Activated CD4-positive, alpha-beta T cell treated with anti-CD3 and anti-CD28 coated beads, Interleukin-2, amount 10 ng/mL, durations not matched to agents 24 days and 14 days (primary cell): ENCODE data around the gene TOPBP1. TPM values are rescaled to one million over a fixed set of nuclear protein-coding genes. Genes with fewer than 3 reads are reported as not detected.

Experiments
- DNase-seq: peaks from one replicate; pipeline ENCODE4 v3.0.0; 2022
- H3K27ac Mint-ChIP-seq: one replicate; pipeline ENCODE4 v1.8.0; 2022; ENCODE audit warnings: mild to moderate bottlenecking, mixed read lengths
- H3K27me3 Mint-ChIP-seq: one replicate; pipeline ENCODE4 v1.8.0; 2022; ENCODE audit warnings: mixed read lengths
- H3K36me3 Mint-ChIP-seq: one replicate; pipeline ENCODE4 v1.8.0; 2022; ENCODE audit warnings: low read depth, mild to moderate bottlenecking, mixed read lengths
- H3K4me1 Mint-ChIP-seq: one replicate; pipeline ENCODE4 v1.8.0; 2021; ENCODE audit warnings: mixed read lengths
- H3K4me3 Mint-ChIP-seq: one replicate; pipeline ENCODE4 v1.8.0; 2022; ENCODE audit warnings: mild to moderate bottlenecking, moderate library complexity, mixed read lengths
- H3K9me3 Mint-ChIP-seq: one replicate; pipeline ENCODE4 v1.8.0; 2021; ENCODE audit warnings: mixed read lengths
- intact Hi-C: fragments of 100-400 bp; cut with micrococcal nuclease; formaldehyde crosslinking; loops from one replicate; pipeline ENCODE4 v1.15.1; 2023
- total RNA-seq: library from RNA; stranded (reverse); gene quantifications from 2 replicates; pipeline ENCODE4 v1.2.3, GENCODE V29; 2022

Gene TOPBP1
- total RNA-seq, 1 donor from 2014 or later = 97.9 TPM

DNA sequence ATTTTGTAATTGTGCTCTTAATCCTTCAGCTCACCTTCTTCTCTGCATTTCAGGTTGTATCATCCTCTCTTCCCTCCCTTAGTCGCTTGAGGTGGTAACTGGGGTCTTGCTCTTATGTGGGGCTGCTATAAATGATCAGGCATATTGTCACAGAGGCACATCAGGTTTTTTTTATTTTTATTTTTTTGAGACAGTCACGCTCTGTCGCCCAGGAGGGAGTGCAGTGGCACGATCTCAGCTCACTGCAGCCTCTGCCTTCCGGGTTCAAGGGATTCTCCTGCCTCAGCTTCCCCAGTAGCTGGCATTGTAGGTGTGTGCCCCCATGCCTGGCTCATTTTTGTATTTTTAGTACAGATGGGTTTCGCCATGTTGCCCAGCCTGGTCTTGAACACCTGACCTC, 78.3 kb downstream of the TOPBP1 start:
- intact Hi-C loops = no loop called here

DNA sequence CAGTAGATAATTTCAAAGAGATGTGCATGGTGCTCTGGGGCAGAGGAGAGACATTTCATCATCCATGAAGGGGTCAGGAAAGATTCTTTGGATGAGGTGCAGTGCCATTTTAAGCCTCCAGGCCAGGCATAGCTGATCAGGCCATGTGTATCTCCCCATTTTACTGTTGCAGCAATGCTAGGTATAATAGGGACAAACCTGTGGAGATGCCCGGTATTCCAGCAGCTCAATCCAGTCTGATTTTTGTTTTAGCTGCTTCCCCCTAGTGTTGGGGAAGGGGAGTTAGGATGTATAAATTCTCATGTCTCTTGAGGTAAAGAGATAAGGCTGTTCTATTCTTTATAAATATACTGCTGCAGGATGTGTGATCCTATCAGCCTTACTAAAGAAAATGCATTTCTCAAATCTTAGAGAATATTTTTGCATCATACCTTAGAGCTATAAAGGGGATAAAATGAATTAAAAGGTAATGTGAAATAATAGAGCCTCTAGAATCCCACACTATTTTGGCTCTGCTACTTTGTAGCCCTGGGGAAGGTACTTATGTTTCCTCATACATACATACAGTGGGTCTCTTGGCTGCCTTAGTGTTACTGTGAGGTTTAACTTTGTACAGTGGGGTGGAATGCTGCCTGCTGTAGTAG, 83.1 kb downstream of the TOPBP1 start:
- DNase-seq = no peak

More for the DNA sequence above, 78.3 kb downstream of the TOPBP1 start:
- Mint-ChIP-seq H3K4me1 (peaks cover 25% of the 10 kb centered on the region), H3K4me3 (no peak overlapping the region), H3K27ac (no peak overlapping the region), H3K36me3 (peaks cover 72% of the 10 kb centered on the region), H3K27me3 (no peaks in the 10 kb centered on the region), H3K9me3 (no peaks in the 10 kb centered on the region)
- no peak for DNase-seq

GRCh38 chr3:133576169-133576568, 85.6 kb downstream of the TOPBP1 start:
- peaks cover 59% of the 10 kb centered on the region for H3K36me3 Mint-ChIP-seq

More for the DNA sequence above, 83.1 kb downstream of the TOPBP1 start:
- Mint-ChIP-seq H3K27me3 (no peaks in the 10 kb centered on the region), H3K4me1 (peaks cover 47% of the 10 kb centered on the region), H3K9me3 (no peaks in the 10 kb centered on the region), H3K36me3 (peaks cover 78% of the 10 kb centered on the region), H3K27ac (no peak overlapping the region), H3K4me3 (peak overlapping the region; percentile 78)
- intact Hi-C loops = loop anchor here (5.0 kb wide), 1 partner anchor 69 kb away; no protein-coding TSS in a partner anchor

GRCh38 chr3:133575086-133575485, 86.7 kb downstream of the TOPBP1 start:
- peak overlapping the region; percentile 91 for H3K4me3 Mint-ChIP-seq
- intact Hi-C loops = loop anchor here (5.0 kb wide), 1 partner anchor 72 kb away; no protein-coding TSS in a partner anchor
- peak; percentile 71 for DNase-seq
- no peaks in the 10 kb centered on the region for H3K9me3 Mint-ChIP-seq
- peak overlapping the region; percentile 92 for H3K27ac Mint-ChIP-seq
- H3K36me3 Mint-ChIP-seq = peaks cover 52% of the 10 kb centered on the region
- no peaks in the 10 kb centered on the region for H3K27me3 Mint-ChIP-seq
- peaks cover 51% of the 10 kb centered on the region for H3K4me1 Mint-ChIP-seq

More at GRCh38 chr3:133576169-133576568, 85.6 kb downstream of the TOPBP1 start:
- Mint-ChIP-seq H3K4me3 (peak overlapping the region; percentile 91), H3K27me3 (no peaks in the 10 kb centered on the region), H3K9me3 (no peaks in the 10 kb centered on the region), H3K27ac (peak overlapping the region; percentile 65), H3K4me1 (peaks cover 51% of the 10 kb centered on the region)
- no peak for DNase-seq
- intact Hi-C loops = loop anchor here (5.0 kb wide), 1 partner anchor 71 kb away; no protein-coding TSS in a partner anchor

- DNase-seq = peak; percentile 91
- Mint-ChIP-seq H3K9me3 (no peaks in the 10 kb centered on the region), H3K27ac (peak overlapping the region; percentile 92), H3K27me3 (no peaks in the 10 kb centered on the region), H3K4me1 (peaks cover 54% of the 10 kb centered on the region), H3K4me3 (peak overlapping the region; percentile 91), H3K36me3 (peaks cover 46% of the 10 kb centered on the region)
- intact Hi-C loops = loop anchor here (1.0 to 5.0 kb wide), 3 partner anchors 21 to 913 kb away; partner anchors contain the start of genes ANAPC13 and CEP63
Measured at GRCh38 chr3:133574260-133574881, 87.4 kb downstream of the TOPBP1 start.

- H3K27ac Mint-ChIP-seq = peak within 1 kb of the TSS; percentile 99
- no peaks in the 10 kb centered on the region for H3K27me3 Mint-ChIP-seq
- H3K4me3 Mint-ChIP-seq = peak within 1 kb of the TSS; percentile 91
- peaks cover 40% of the 10 kb centered on the region for H3K36me3 Mint-ChIP-seq
- intact Hi-C loops = loop anchor here (1.0 to 5.0 kb wide), 11 partner anchors 22 to 1157 kb away; partner anchors contain the start of genes ANAPC13, CEP63, DNAJC13 and NPHP3
- DNase-seq = no peak
- H3K9me3 Mint-ChIP-seq = no peaks in the 10 kb centered on the region
- H3K4me1 Mint-ChIP-seq = peaks cover 50% of the 10 kb centered on the region
Measured at GRCh38 chr3:133573629-133574194, 88.0 kb downstream of the TOPBP1 start, which contains the start of gene CDV3. Gene CDV3 (plus strand): TSS chr3:133573686. CDS start chr3:133574045, 359 bp downstream.

DNA sequence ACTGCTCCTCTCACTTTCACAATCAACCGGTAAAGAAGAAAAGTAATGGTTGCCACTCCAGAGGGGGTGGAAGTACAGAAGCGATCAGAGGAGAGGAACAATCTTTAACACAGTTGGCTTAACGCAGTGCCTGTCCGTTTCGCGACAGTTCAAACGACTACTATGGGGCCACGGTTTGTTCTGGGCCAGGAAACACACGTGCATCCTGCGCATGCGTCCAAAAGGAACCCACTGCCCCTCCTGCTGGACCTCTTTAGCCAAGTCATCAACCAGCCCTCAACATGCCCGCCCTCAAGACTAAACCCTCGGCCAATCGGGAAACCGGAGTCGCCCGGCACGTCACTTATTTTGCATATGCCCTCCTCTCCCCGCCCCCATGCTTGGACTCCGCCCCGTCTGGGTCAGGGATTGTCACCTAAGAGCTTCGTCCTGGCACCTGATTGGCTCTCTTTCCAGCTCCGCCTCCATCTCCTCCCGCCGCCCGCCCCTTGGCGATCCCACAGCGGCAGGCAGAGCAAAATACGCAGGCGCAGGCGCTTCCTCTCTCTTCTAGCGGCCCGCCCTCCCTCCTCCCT, 88.6 kb downstream of the TOPBP1 start:
- peak overlapping the region; percentile 99 for H3K27ac Mint-ChIP-seq
- H3K36me3 Mint-ChIP-seq = peaks cover 34% of the 10 kb centered on the region
- H3K27me3 Mint-ChIP-seq = no peaks in the 10 kb centered on the region
- DNase-seq = peak; percentile 100
- intact Hi-C loops = loop anchor here (1.0 to 5.0 kb wide), 10 partner anchors 66 to 1156 kb away; partner anchors contain the start of genes ANAPC13, CEP63, DNAJC13 and NPHP3
- peaks cover 46% of the 10 kb centered on the region for H3K4me1 Mint-ChIP-seq
- H3K9me3 Mint-ChIP-seq = no peaks in the 10 kb centered on the region
- H3K4me3 Mint-ChIP-seq = peak overlapping the region; percentile 85

DNA sequence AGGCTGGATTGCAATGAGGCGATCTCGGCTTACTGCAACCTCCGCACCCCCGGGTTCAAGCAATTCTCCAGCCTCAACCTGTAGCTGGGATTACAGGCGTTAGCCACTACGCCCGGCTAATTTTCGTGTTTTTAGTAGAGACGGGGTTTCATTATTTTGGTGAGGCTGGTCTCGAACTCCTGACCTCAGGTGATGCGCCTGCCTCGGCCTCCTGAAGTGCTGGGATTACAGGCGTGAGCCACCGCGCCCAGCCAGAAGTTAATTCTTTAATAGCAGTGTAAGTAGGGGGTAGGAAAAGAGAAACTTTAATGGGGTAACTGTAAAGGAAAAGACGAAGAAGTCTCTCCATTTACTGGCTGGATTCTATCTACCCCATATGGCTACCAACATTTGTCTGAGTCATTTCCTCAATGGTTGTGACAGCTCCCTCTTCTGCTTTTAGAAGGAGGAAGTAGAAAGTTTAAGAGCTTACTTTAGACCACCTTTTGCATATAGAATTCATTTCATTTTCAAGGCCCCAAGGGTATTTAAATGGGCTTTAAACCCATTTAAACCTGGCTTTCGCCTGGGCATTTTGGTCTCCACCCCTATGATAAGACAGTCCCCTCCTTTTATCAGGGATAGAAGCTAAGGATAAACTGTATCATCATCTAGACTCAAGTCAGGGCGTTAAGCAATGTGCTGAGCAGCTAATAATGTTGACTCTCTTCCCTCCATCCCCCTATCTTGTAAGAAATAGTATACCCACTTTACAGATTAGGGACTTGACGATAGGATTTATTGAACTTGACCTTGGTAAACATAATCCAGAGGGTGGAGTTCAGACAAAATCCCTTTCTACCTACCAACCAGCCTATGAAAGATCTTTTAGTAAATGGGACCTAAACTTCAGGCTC, 89.3 kb downstream of the TOPBP1 start:
- DNase-seq = peak; percentile 74
- Mint-ChIP-seq H3K9me3 (no peaks in the 10 kb centered on the region), H3K27me3 (no peaks in the 10 kb centered on the region), H3K27ac (peak overlapping the region; percentile 99), H3K36me3 (peaks cover 27% of the 10 kb centered on the region), H3K4me3 (peak overlapping the region; percentile 85), H3K4me1 (peaks cover 39% of the 10 kb centered on the region)
- intact Hi-C loops = loop anchor here (1.0 to 5.0 kb wide), 10 partner anchors 66 to 1156 kb away; partner anchors contain the start of genes ANAPC13, CEP63, DNAJC13 and NPHP3

DNA sequence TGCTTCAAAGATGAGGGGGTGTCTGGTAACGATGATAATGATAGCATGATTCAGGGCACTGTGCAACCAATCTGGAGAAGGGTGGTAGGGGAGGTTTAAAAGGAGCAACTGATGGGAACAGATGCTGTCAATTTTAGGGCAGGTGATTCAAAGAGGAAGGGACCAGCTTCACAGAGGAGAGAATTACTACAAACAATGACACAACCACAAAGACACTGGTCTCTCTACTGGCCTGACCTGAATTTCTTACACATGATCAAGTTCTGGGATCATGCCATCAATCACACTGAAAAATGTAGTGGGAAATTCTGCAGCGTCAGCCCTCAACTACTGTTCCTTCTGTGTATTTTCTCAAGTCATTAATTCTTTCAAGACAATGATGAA, 90.8 kb downstream of the TOPBP1 start:
- no peak overlapping the region for H3K4me3 Mint-ChIP-seq

DNA sequence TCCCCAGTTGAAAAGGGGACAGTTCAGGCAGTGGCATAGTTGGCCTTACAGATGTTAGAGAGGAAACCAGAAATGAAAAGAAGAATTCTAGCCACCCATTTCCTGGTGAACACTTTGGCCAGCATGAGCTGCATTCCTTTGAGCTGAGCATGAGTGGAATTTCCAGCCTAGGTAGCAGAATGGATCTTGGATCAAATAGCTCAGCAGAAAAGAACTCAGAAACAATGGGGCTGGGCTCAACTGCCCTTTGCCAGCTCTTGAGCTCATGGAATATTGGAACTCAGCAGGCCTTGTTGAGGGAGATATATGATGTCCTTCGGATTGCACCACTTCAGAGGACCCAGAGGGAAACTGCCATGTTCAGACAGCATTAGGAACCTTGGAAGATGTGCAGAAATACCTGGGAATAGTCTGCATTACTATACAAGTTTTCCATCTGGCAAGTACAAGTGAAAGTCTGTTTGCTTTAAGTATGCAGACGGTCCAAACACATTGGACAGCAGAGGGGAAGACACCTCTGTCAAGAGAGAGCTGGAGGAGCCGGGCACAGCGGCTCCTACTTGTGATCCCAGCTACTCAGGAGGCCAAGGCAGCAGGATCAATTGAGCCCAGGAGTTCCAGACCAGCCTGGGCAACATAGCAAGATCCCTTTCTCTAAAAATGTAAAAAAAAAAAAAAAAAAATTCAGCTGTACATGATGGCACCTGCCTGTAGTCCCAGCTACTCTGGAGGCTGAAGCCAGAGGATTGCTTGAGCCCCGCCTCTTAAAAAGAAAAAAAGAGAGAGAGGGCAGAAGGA, 91.4 kb downstream of the TOPBP1 start:
- H3K36me3 Mint-ChIP-seq = peaks cover 8% of the 10 kb centered on the region
- peaks cover 24% of the 10 kb centered on the region for H3K4me1 Mint-ChIP-seq
- H3K9me3 Mint-ChIP-seq = no peaks in the 10 kb centered on the region
- H3K27ac Mint-ChIP-seq = no peak overlapping the region
- H3K27me3 Mint-ChIP-seq = no peaks in the 10 kb centered on the region
- DNase-seq = no peak
- no peak overlapping the region for H3K4me3 Mint-ChIP-seq
- intact Hi-C loops = loop anchor here (5.0 kb wide), 2 partner anchors 807 to 917 kb away; partner anchors contain the start of genes ANAPC13 and CEP63

More for the DNA sequence above, 90.8 kb downstream of the TOPBP1 start:
- Mint-ChIP-seq H3K36me3 (peaks cover 13% of the 10 kb centered on the region), H3K27me3 (no peaks in the 10 kb centered on the region), H3K4me1 (peaks cover 27% of the 10 kb centered on the region), H3K9me3 (no peaks in the 10 kb centered on the region), H3K27ac (no peak overlapping the region)
- no peak for DNase-seq
- intact Hi-C loops = loop anchor here (5.0 kb wide), 2 partner anchors 806 to 916 kb away; partner anchors contain the start of genes ANAPC13 and CEP63

GRCh38 chr3:133568294-133569014, 93.3 kb downstream of the TOPBP1 start:
- Mint-ChIP-seq H3K4me3 (no peak overlapping the region), H3K36me3 (no peaks in the 10 kb centered on the region), H3K9me3 (no peaks in the 10 kb centered on the region), H3K27ac (no peak overlapping the region), H3K4me1 (peaks cover 17% of the 10 kb centered on the region), H3K27me3 (peaks cover 9% of the 10 kb centered on the region)
- intact Hi-C loops = no loop called here
- DNase-seq = no peak
